RWPE1 (cell line): Measurements from ENCODE around the gene TMEM213.

Experiments
- CTCF ChIA-PET: fragments of 350-600 bp; sonication (Branson Sonifier 250); formaldehyde crosslinking; extraction: SDS; loops from one replicate; lab custom pipeline; 2021; lab: Yijun Ruan, JAX
- POLR2A ChIA-PET: fragments of 400-600 bp; formaldehyde crosslinking; extraction: SDS; loops from one replicate; lab custom pipeline; 2020; ENCODE audit warnings: antibody characterized with exemption; ENCODE audit not compliant: low non-redundant PET; lab: Yijun Ruan, JAX
- DNase-seq: peaks from one replicate; pipeline ENCODE4 v3.0.0; 2012; ENCODE audit warnings: low spot score
- H3K27ac ChIP-seq: fragments of 450-650 bp; 2 replicates; pipeline ENCODE4 v1.5.1; 2017
- TF ChIP-seq, protein P1 (sequence below): fragments of 450-650 bp; conservative IDR thresholded peaks from 2 replicates; pipeline ENCODE4 v1.5.1; 2017; ENCODE audit warnings: low read depth, mild to moderate bottlenecking

The TMEM213 gene

DNA sequence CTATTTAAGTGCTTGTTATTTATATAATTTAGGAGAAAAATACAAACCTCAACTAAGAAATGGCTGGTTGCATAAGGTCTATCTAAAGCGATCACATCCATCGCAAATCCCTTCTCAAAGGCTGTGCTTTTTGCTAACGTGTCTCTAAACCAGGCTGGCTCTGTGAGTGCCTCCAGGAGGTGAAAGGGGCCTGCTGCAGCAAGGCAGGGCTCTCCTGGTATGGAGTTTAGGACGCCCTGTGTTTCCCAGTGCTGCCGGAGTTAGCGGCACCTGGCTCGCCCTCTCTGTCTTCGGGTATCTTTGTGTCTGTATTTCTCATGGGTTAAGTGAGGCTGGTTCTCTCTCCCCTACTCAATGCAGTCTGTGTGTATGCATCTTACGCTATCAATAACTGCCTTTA is 68.6 kb downstream of the TMEM213 start:
- H3K27ac ChIP-seq: no peak overlapping the region
- DNase-seq: no peak
- TF ChIP-seq, protein P1, sequence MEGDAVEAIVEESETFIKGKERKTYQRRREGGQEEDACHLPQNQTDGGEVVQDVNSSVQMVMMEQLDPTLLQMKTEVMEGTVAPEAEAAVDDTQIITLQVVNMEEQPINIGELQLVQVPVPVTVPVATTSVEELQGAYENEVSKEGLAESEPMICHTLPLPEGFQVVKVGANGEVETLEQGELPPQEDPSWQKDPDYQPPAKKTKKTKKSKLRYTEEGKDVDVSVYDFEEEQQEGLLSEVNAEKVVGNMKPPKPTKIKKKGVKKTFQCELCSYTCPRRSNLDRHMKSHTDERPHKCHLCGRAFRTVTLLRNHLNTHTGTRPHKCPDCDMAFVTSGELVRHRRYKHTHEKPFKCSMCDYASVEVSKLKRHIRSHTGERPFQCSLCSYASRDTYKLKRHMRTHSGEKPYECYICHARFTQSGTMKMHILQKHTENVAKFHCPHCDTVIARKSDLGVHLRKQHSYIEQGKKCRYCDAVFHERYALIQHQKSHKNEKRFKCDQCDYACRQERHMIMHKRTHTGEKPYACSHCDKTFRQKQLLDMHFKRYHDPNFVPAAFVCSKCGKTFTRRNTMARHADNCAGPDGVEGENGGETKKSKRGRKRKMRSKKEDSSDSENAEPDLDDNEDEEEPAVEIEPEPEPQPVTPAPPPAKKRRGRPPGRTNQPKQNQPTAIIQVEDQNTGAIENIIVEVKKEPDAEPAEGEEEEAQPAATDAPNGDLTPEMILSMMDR: no peak
- ChIA-PET POLR2A (no interaction called here), CTCF (no interaction called here)

DNA sequence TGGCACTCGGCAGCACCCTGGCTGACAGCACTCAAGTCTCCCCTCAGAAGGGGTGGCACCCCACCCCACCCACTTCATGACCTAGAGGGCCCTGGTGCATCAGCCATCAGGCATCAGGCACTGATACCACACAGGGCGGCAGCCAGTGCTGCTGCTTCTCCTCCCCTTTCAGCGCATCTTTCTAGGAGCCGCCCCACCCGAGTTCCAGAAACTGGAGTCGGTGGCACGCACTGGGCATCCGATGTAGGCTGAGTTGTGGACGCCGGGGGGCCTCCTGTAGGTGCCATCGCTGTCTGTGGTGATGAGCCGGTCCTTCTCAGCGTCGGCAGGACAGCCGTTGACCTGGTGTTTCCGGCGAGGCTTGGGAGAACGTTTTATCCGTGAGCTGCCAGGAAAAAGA is 70.0 kb downstream of the TMEM213 start:
- no peak overlapping the region for H3K27ac ChIP-seq
- ChIA-PET POLR2A (no interaction called here), CTCF (no interaction called here)
- no peak for DNase-seq
- TF ChIP-seq, protein P1: no peak

DNA sequence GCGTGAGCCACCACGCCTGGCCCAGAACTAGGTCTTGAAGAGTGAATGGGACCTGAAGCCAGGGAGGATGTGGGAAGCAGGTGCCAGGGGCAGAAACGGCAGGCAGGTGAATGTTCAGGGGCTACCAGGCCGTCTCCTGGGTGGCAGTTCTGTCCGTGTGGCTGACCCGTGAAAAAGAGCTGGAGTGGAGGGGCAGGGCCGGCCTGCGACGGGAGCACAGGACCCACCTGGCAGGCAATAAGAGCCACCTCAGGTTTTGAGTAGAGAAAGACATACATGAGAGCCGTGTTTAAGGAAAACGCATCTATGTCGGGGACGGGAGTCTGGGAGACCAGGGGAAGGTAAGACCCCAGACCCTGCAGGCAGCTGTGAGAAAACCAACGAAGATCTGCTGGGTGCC is 70.9 kb downstream of the TMEM213 start:
- H3K27ac ChIP-seq: no peak overlapping the region
- POLR2A ChIA-PET: no interaction called here
- TF ChIP-seq, protein P1: no peak
- CTCF ChIA-PET: no interaction called here
- DNase-seq: no peak

DNA sequence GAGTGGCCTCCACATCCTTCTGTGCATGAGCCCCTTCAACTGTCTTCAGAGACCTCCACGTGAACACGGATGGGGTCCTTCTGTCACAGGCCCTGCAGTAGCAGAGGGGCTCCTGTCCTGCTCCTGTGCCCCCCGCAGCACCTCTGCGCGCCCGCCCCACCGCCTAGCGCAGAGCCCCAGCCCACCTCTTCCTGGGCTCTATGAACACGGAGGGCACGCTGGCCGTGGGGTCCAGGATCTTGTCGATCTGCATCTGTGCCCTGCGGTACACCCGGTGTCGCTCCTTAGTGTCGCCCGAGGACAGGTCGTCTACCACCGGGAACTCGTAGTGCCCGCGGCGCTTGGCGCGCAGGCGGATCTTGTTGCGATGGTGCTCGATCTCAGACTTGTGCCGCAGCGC is 71.6 kb downstream of the TMEM213 start:
- no peak overlapping the region for H3K27ac ChIP-seq
- DNase-seq: no peak
- TF ChIP-seq, protein P1: no peak
- POLR2A ChIA-PET: no interaction called here
- CTCF ChIA-PET: no interaction called here

DNA sequence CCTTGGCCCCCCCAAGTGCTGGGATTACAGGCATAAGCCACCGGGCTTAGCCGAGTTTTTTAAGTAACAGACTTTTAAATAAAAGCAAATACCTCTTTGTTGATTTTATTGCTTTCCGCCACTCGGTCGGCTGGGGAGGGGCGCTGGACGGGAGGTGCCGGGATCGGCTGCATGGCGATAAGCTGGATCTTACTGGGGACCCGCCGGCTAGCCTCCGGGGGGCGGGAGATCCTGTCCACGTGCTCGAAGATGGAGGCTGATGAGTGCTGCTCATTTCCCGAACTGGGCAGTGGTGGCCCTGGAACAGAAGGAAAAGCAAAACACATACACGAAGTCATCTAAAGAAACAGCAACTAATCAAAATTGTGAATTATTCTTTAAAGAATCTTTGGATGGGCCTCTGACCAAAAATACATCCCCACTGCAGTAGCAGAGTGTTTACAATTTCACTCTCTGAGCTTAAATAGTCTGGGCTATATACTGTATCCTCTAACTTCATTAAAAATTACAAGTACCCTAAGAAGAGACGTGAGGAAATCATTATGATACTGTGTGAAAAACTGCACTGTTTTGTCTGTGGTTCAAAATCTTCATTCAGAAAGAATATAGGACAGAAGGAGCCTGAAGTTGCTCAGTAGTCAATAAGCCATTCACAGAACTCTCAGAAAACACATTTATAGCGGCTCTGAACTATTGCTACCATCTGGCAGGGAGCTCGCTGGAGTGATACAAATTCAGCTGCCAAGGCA is 73.4 kb downstream of the TMEM213 start:
- no peak overlapping the region for H3K27ac ChIP-seq
- ChIA-PET CTCF (no interaction called here), POLR2A (no interaction called here)
- TF ChIP-seq, protein P1: no peak
- DNase-seq: no peak

DNA sequence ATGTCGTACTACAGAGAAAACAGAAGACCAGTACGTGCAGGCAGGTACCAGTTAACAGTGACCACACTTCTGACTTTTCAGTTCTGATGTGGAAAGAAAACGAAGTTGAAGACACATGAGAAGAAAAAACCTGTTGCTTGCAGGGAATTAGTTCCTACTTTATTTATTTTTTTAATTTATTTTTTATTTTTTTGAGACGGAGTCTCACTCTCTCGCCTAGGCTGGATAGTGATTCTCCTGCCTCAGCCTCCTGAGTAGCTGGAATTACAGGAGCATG is 74.0 kb downstream of the TMEM213 start:
- POLR2A ChIA-PET: no interaction called here
- DNase-seq: no peak
- CTCF ChIA-PET: no interaction called here
- no peak overlapping the region for H3K27ac ChIP-seq
- TF ChIP-seq, protein P1: no peak

DNA sequence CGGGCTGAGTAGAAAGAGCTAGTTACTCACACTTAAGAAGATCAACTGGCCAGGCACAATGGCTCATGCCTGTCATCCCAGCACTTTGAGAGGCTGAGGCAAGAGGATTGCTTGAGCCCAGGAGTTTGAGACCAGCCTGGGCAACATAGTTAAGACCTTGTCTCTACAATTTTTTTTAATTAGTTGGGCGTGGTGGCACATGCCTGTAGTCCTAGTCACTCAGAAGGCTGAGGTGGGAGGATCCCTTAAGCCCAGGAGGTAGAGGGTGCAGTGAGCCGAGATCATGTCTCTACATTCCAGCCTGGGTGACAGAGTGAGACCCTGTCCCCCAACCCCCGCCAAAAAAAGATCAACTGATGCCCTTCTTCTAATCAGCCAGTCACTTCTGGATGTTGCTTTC is 74.8 kb downstream of the TMEM213 start:
- POLR2A ChIA-PET: no interaction called here
- TF ChIP-seq, protein P1: no peak
- CTCF ChIA-PET: no interaction called here
- no peak for DNase-seq
- H3K27ac ChIP-seq: peak overlapping the region; percentile 27; the same call in 1 of the 2 replicates
